ENCODE results near the gene EXOC6B.
"Not testable (repeated sequence)": the region's sequence is repeated elsewhere in the genome, so short reads cannot be mapped to it uniquely, and the experiment has no call there.

EXOC6B gene

GRCh38 chr2:72539071-72539552 is 286.7 kb downstream of the EXOC6B start:
- DNase-seq: no peak

- DNase-seq: no peak
Measured at GRCh38 chr2:72538486-72538885, 287.3 kb downstream of the EXOC6B start.

- DNase-seq: not testable (repeated sequence)
Measured at GRCh38 chr2:72535586-72535985, 290.2 kb downstream of the EXOC6B start.

- DNase-seq: no peak
Measured at GRCh38 chr2:72533765-72534164, 292.1 kb downstream of the EXOC6B start.

- no peak for DNase-seq
Measured at GRCh38 chr2:72527424-72527823, 298.4 kb downstream of the EXOC6B start.

- no peak for DNase-seq
Measured at GRCh38 chr2:72526623-72527022, 299.2 kb downstream of the EXOC6B start.

GRCh38 chr2:72524071-72524470 is 301.8 kb downstream of the EXOC6B start:
- DNase-seq: no peak

- DNase-seq: no peak
Measured at GRCh38 chr2:72515696-72516095, 310.1 kb downstream of the EXOC6B start.

- no peak for DNase-seq
Measured at GRCh38 chr2:72513011-72513410, 312.8 kb downstream of the EXOC6B start.

GRCh38 chr2:72512376-72512775 is 313.5 kb downstream of the EXOC6B start:
- no peak for DNase-seq

- DNase-seq: no peak
Measured at GRCh38 chr2:72511906-72512305, 313.9 kb downstream of the EXOC6B start.

- no peak for DNase-seq
Measured at GRCh38 chr2:72497763-72498162, 328.1 kb downstream of the EXOC6B start.

- DNase-seq: no peak
Measured at GRCh38 chr2:72496479-72496878, 329.4 kb downstream of the EXOC6B start.

- DNase-seq: no peak
Measured at GRCh38 chr2:72494392-72494791, 331.4 kb downstream of the EXOC6B start.

- DNase-seq: not testable (repeated sequence)
Measured at GRCh38 chr2:72484622-72485021, 341.2 kb downstream of the EXOC6B start.

- no peak for DNase-seq
Measured at GRCh38 chr2:72483346-72483745, 342.5 kb downstream of the EXOC6B start.

GRCh38 chr2:72475246-72475645 is 350.6 kb downstream of the EXOC6B start:
- DNase-seq: no peak

GRCh38 chr2:72457801-72458516 is 367.9 kb downstream of the EXOC6B start:
- no peak for DNase-seq

GRCh38 chr2:72454189-72454588 is 371.6 kb downstream of the EXOC6B start:
- no peak for DNase-seq

GRCh38 chr2:72442270-72442669 is 383.6 kb downstream of the EXOC6B start:
- no peak for DNase-seq

GRCh38 chr2:72439892-72440291 is 385.9 kb downstream of the EXOC6B start:
- DNase-seq: no peak

- DNase-seq: no peak
Measured at GRCh38 chr2:72438364-72438763, 387.5 kb downstream of the EXOC6B start.

GRCh38 chr2:72431737-72432136 is 394.1 kb downstream of the EXOC6B start:
- no peak for DNase-seq

- DNase-seq: no peak
Measured at GRCh38 chr2:72427022-72427861, 398.6 kb downstream of the EXOC6B start.

Measured in stimulated activated CD4-positive, alpha-beta T cell treated with anti-CD3 and anti-CD28 coated beads, Interleukin-12 subunit alpha, Interleukin-12 subunit beta, amount 100 ng/mL, for 4 hours (primary cell).